Right ventricle myocardium superior (tissue), 1 donor: ENCODE results near the gene EXOC4. TPM values are rescaled to one million over a fixed set of nuclear protein-coding genes. Genes with fewer than 3 reads are reported as not detected.

ENCODE experiments used
- ATAC-seq: fragments of 200-7000 bp; cut with Tn5 transposase; one replicate; pipeline ENCODE4 v1.9.1; 2020; ENCODE audit warnings: mild to moderate bottlenecking; ENCODE audit not compliant: poor library complexity
- DNase-seq: peaks from one replicate; pipeline ENCODE4 v3.0.0-alpha.2; 2020
- intact Hi-C: fragments of 100-400 bp; cut with DNase I; formaldehyde crosslinking; loops from one replicate; pipeline ENCODE4 v1.11.2; 2022
- microRNA-seq: library from miRNA; unstranded; fragments of <30 nt; microRNA quantifications from one replicate; pipeline ENCODE4 v1.2.0, GENCODE V29; 2020
- total RNA-seq: library from RNA; stranded (reverse); fragmentation: NEBNext Ultra II Directional; extraction: Animal tissue kit (Norgen Biotek cat#: 25700); gene quantifications from one replicate; pipeline ENCODE4 v1.2.1, GENCODE V29; 2021
- donor health status: DM: no; HTN: yes; CAD: no; lungs with severe emphysema.

Gene EXOC4
- total RNA-seq, 1 donor from 2014 or later, result 32.5 TPM

DNA sequence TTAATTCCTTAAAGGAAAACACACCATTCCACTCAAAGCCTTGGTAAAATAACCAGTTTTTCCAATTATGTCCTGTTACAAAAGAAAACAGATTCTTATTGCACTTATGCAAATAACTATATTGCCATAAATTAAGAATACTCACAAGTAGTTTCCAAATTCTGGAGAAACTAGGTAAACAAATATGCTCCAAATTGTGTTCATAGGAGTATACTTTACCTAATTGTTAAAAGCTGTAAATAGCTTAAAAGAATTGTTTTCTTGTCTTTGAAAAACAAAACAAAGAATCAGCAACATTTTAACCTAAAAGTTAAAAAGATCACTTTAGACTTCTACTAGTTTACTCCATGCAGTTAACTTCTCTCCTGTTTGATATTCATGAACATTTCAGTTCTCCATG lies 835.3 kb downstream of the EXOC4 start:
- ATAC-seq (no peak), DNase-seq (no peak)
- intact Hi-C loops, result no loop called here

- intact Hi-C loops, result no loop called here
- DNase-seq (no peak), ATAC-seq (no peak)
Observed at GRCh38 chr7:134089446-134089845, 836.6 kb downstream of the EXOC4 start.

GRCh38 chr7:134098072-134098471 lies 845.2 kb downstream of the EXOC4 start:
- no peak for DNase-seq
- intact Hi-C loops, result no loop called here
- ATAC-seq, result no peak

- intact Hi-C loops, result no loop called here
- DNase-seq (no peak), ATAC-seq (no peak)
Observed at GRCh38 chr7:134101716-134102115, 848.8 kb downstream of the EXOC4 start.

- intact Hi-C loops, result no loop called here
- no peak for DNase-seq
- no peak for ATAC-seq
Observed at GRCh38 chr7:134104166-134104565, 851.3 kb downstream of the EXOC4 start.

DNA sequence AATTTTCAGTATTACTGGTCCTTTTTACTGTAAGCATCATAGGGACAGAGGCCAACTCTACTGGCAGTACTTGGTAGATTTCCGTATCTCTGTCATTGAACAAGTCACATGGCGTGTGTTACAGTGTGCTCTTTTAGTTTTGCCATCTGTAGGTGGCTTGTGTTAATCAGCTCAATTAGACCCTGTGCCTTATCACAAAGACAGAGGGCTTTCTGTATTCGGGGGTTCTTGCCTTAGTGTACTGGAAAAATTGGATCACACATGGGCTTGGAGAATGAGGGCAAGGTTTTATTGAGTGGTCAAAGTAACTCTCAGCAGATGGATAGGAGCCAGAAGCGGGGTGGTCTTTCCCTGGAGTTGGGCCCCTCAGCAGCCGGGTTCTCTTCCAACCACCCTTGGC lies 853.0 kb downstream of the EXOC4 start:
- intact Hi-C loops, result no loop called here
- ATAC-seq (no peak), DNase-seq (no peak)

DNA sequence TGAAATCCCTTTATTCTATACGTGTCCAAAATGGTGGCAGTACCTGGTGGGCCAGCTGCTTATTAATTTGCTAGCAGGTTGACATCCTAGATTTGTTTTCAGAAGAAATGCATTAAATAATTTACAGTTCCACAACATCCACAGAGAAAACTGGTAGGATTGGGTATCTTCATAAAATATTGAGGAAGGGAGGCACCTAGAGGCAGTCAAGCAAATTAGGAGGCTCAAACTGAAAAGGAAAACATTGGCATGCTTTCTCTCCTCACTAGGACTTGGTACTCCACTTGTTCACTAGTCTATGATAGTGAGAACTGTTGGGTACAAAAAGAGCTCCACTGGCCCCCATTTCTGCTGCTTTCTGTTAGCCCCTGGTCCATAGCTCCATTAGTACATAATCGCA lies 855.9 kb downstream of the EXOC4 start:
- DNase-seq (no peak), ATAC-seq (no peak)
- intact Hi-C loops, result no loop called here

DNA sequence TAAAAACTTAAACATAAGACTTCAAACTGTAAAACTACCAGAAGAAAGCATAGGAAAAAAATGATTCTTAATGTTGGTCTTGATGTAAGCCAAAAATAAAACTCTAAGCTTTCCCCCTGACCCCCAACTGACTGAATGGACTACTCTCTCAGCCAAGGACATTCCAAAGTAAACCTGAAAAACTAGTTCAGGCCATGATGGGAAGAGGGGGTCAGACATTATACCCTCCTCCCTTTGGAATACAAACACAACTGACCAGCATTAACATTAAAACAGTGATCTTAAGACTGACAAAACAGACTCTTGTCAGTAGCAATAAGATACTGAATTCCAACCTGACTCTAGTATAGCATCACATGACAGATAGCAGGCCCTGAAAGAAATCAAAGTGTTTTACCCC lies 860.8 kb downstream of the EXOC4 start:
- DNase-seq (no peak), ATAC-seq (no peak)
- intact Hi-C loops, result no loop called here

DNA sequence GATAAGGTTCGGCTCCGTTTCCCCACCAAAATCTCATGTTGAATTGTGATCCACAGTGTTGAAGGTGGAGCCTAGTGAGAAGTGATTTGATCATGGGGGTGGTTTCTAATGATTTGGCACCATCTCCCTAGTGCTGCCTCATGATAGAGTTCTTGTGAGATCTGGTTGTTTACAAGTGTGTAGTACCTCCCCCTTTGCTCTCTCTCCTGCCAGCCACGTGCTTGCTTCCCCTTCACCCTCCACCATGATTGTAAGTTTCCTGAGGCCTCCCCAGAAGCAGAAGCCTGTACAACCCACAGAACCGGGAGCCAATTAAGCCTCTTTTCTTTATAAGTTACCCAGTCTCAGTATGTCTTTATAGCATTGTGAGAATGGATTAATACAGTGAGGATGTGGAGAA lies 862.1 kb downstream of the EXOC4 start:
- intact Hi-C loops, result no loop called here
- ATAC-seq (no peak), DNase-seq (no peak)

Small RNA genes within 50 kb of the gene (microRNA-seq; reads per million reads assigned to microRNA genes)
- not detected for gene MIR6133

Other genes with a start within 250 kb of the EXOC4 start
- 194 TPM for gene CHCHD3, start 171.0 kb upstream of the EXOC4 start, total RNA-seq